HepG2 (cell line): Measurements from ENCODE around the gene EPB41L4A. TPM values are rescaled to one million over a fixed set of nuclear protein-coding genes. Genes with fewer than 3 reads are reported as not detected.

Source experiments
- ATAC-seq: fragments of 200-7000 bp; cut with Tn5 transposase; 3 replicates; pipeline ENCODE4 v1.9.1; 2020; ENCODE audit warnings: mild to moderate bottlenecking, moderate library complexity
- BruUV-seq: library from RNA; stranded (reverse); fragments of 400-500 nt; replicated peaks from 2 replicates; lab custom pipeline; 2021; lab: Mats Ljungman, UMichigan
- CTCF ChIA-PET: fragments of 300-600 bp; formaldehyde crosslinking; extraction: SDS; loops from one replicate; lab custom pipeline; 2021; ENCODE audit warnings: low total read pairs, inconsistent platforms, low intra/inter-chr PET ratio; lab: Yijun Ruan, JAX
- POLR2A ChIA-PET: fragments of 350-600 bp; sonication (Branson Sonifier 250); formaldehyde crosslinking; loops from one replicate; lab custom pipeline; 2020; ENCODE audit warnings: antibody characterized with exemption, inconsistent platforms; lab: Yijun Ruan, JAX
- DNase-seq: peaks from one replicate; pipeline ENCODE4 v3.0.0-alpha.2; 2015; ENCODE audit warnings: low spot score
- FAIRE-seq: peaks from 3 replicates; lab custom pipeline; 2011; peaks lifted over from hg19 to GRCh38; lab: Jason Lieb, UNC
- H2AFZ ChIP-seq: one replicate; pipeline ENCODE4 v1.6.1; 2011; ENCODE audit warnings: low read length, inconsistent platforms
- H3K27ac ChIP-seq: fragments of 300-600 bp; 3 replicates; pipeline ENCODE4 v1.8.0; 2011; ENCODE audit warnings: mixed run types, mild to moderate bottlenecking, mixed read lengths, low read length, inconsistent platforms; ENCODE audit not compliant: insufficient read depth; ENCODE audit errors: extremely low read length
- H3K27me3 ChIP-seq, 2 experiments: fragments of 200-600 bp in 1 of 2; 2 replicates in 1 of 2; 3 replicates in 1 of 2; pipeline versions ENCODE4 v1.6.0 to v1.8.0; 2011; ENCODE audit warnings: low read length in 2 of 2, mild to moderate bottlenecking in 2 of 2, moderate library complexity in 2 of 2, inconsistent platforms in 1 of 2; ENCODE audit not compliant: insufficient read depth in 2 of 2, control insufficient read depth in 1 of 2
- H3K36me3 ChIP-seq, 2 experiments: fragments of 200-600 bp in 1 of 2; replicated peaks in 1 of 2; 2 replicates in 1 of 2; 3 replicates in 1 of 2; pipeline versions ENCODE4 v1.5.1 to v1.8.0; 2011; ENCODE audit warnings: low read length in 2 of 2, inconsistent platforms in 1 of 2; ENCODE audit not compliant: insufficient read depth in 2 of 2, control insufficient read depth in 1 of 2
- H3K4me1 ChIP-seq: 2 replicates; pipeline ENCODE4 v1.5.1; 2012; ENCODE audit warnings: low read length, inconsistent platforms; ENCODE audit not compliant: insufficient read depth
- H3K4me2 ChIP-seq: 2 replicates; pipeline ENCODE4 v1.6.0; 2011; ENCODE audit warnings: low read depth, low read length, inconsistent platforms
- H3K4me3 ChIP-seq, 3 experiments: fragments of 200-600 bp in 1 of 3; sonication (generic), shearing (Covaris generic) in 1 of 3; replicated peaks in 1 of 3; 2 replicates each; pipeline ENCODE4 v1.5.1; 2011 to 2016; ENCODE audit warnings: low read length in 3 of 3, inconsistent platforms in 2 of 3, low read depth in 2 of 3, mild to moderate bottlenecking in 2 of 3, control low read depth in 1 of 3, mixed read lengths in 1 of 3; ENCODE audit not compliant: insufficient read depth in 1 of 3
- H3K79me2 ChIP-seq: one replicate; pipeline ENCODE4 v1.6.1; 2011; ENCODE audit warnings: low read length, inconsistent platforms; ENCODE audit not compliant: insufficient read depth
- H3K9ac ChIP-seq: 2 replicates; pipeline ENCODE4 v1.6.0; 2011; ENCODE audit warnings: mild to moderate bottlenecking, low read depth, low read length, inconsistent platforms; ENCODE audit not compliant: insufficient read depth
- H3K9me3 ChIP-seq: 2 replicates; pipeline ENCODE4 v1.5.1; 2012; ENCODE audit warnings: mild to moderate bottlenecking, low read length
- H4K20me1 ChIP-seq: 2 replicates; pipeline ENCODE4 v1.6.0; 2011; ENCODE audit warnings: inconsistent platforms, mild to moderate bottlenecking, low read length, moderate library complexity; ENCODE audit not compliant: insufficient read depth
- EED ChIP-seq: sonication (generic); formaldehyde crosslinking; IDR thresholded peaks from 2 replicates; pipeline ENCODE4 v1.5.0; 2020; ENCODE audit warnings: mild to moderate bottlenecking, missing genetic modification reagents
- ISL2 ChIP-seq: sonication (generic); formaldehyde crosslinking; IDR thresholded peaks from 2 replicates; pipeline ENCODE4 v1.5.0; 2020; ENCODE audit warnings: missing genetic modification reagents
- MEIS1 ChIP-seq: sonication (generic); formaldehyde crosslinking; IDR thresholded peaks from 2 replicates; pipeline ENCODE4 v1.9.0; 2021; ENCODE audit warnings: mild to moderate bottlenecking, missing genetic modification reagents, moderate library complexity, borderline replicate concordance
- NFIB ChIP-seq: sonication (generic); formaldehyde crosslinking; IDR thresholded peaks from 2 replicates; pipeline ENCODE4 v1.9.0; 2021; ENCODE audit warnings: missing genetic modification reagents, mild to moderate bottlenecking, borderline replicate concordance
- RXRA ChIP-seq: sonication (generic); formaldehyde crosslinking; IDR thresholded peaks from 2 replicates; pipeline ENCODE4 v1.5.1; 2020; ENCODE audit warnings: missing genetic modification reagents
- SMYD3 ChIP-seq: sonication (generic); formaldehyde crosslinking; IDR thresholded peaks from 2 replicates; pipeline ENCODE4 v1.8.1; 2023; ENCODE audit warnings: mild to moderate bottlenecking, missing genetic modification reagents
- SNAPC5 ChIP-seq: sonication (generic); formaldehyde crosslinking; IDR thresholded peaks from 2 replicates; pipeline ENCODE4 v1.8.1; 2023; ENCODE audit warnings: mild to moderate bottlenecking, missing genetic modification reagents, borderline replicate concordance
- TBX2 ChIP-seq: sonication (generic); formaldehyde crosslinking; IDR thresholded peaks from 2 replicates; pipeline ENCODE4 v1.5.0; 2020; ENCODE audit warnings: missing genetic modification reagents, mild to moderate bottlenecking, borderline replicate concordance
- TRIM24 ChIP-seq: sonication (generic); formaldehyde crosslinking; IDR thresholded peaks from 2 replicates; pipeline ENCODE4 v1.8.0; 2022; ENCODE audit warnings: mild to moderate bottlenecking, missing genetic modification reagents
- ZNF879 ChIP-seq: sonication (generic); formaldehyde crosslinking; IDR thresholded peaks from 2 replicates; pipeline ENCODE4 v1.8.1; 2023; ENCODE audit warnings: missing genetic modification reagents
- WGBS: methylation state at CpG from one replicate; pipeline ENCODE4 v1.1.6; 2017; ENCODE audit warnings: low lambda C conversion rate; 5-methylcytosine and 5-hydroxymethylcytosine counted together
- in situ Hi-C: cut with HindIII; loops from 2 replicates; pipeline ENCODE4 v1.10.0; 2017; ENCODE audit warnings: low pct_unique_long_range_greater_than_20kb; ENCODE audit not compliant: extremely low pct_ligation_motif_present
- intact Hi-C: fragments of 100-400 bp; cut with micrococcal nuclease; formaldehyde crosslinking; loops from one replicate; pipeline ENCODE4 v1.10.0; 2022; ENCODE audit not compliant: unreplicated experiment
- polyA plus RNA-seq, 8 experiments: library from polyadenylated mRNA; depleted of rRNA in 3 of 8; stranded (reverse) in 7 of 8; unstranded in 1 of 8; fragments of >200 nt; fragmentation: Illumina TruSeq in 4 of 8; extraction: Trizol in 4 of 8; gene quantifications; 2 replicates each; pipeline versions ENCODE4 v1.2.1 to v1.2.3, GENCODE V29; 2011 to 2016; ENCODE audit warnings: low read depth in 4 of 8, missing spikeins in 1 of 8, mixed read lengths in 1 of 8; ENCODE audit not compliant: insufficient read depth in 1 of 8
- total RNA-seq, 5 experiments: library from RNA; depleted of rRNA; stranded (reverse); fragments of >200 nt; fragmentation: Illumina TruSeq; extraction: Trizol; gene quantifications; 2 replicates each; pipeline ENCODE4 v1.2.3, GENCODE V29; 2016; ENCODE audit warnings: low read depth in 1 of 5

Gene EPB41L4A
- total and polyA plus RNA-seq, 2 of the 13 experiments (the other 11 are each of a cell fraction or from before 2014, with no cell fraction given) = 0.07 TPM; not detected in 1

- no peak overlapping the region for H3K4me3 ChIP-seq
- POLR2A ChIA-PET = no interaction called here
- H3K9ac ChIP-seq = no peak overlapping the region
- H4K20me1 ChIP-seq = no peaks in the 10 kb centered on the region
- intact Hi-C loops = no loop called here
- H2AFZ ChIP-seq = no peak overlapping the region
- no TSS peak for BruUV-seq
- WGBS = 1% methylated on average over 5 of the region's 5 CpGs
- H3K4me1 ChIP-seq = no peaks in the 10 kb centered on the region
- in situ Hi-C loops = no loop called here
- no peak for TF ChIP-seq EED
- TF ChIP-seq SMYD3 = no peak
- no peak for TF ChIP-seq TRIM24 (CRISPR knock-in tag)
- TF ChIP-seq SNAPC5 = no peak
- TF ChIP-seq NFIB (CRISPR knock-in tag) = no peak
- TF ChIP-seq, all 625 proteins: peak for 0
- Histone ChIP-seq H3K27me3 (peaks cover 0 to 13% of the 10 kb centered on the region in 2 experiments; a peak in 2 of 5 replicates), H3K79me2 (no peaks in the 10 kb centered on the region), H3K9me3 (no peaks in the 10 kb centered on the region), H3K36me3 (no peaks in the 10 kb centered on the region), H3K4me2 (no peak overlapping the region), H3K27ac (no peak overlapping the region)
- CTCF ChIA-PET = no interaction called here
- FAIRE-seq = no peak
- DNase-seq = no peak
- no peak for ATAC-seq
Measured at GRCh38 chr5:112401924-112402323, 17.2 kb downstream of the EPB41L4A start.

GRCh38 chr5:112397690-112398089 lies 21.4 kb downstream of the EPB41L4A start:
- in situ Hi-C loops = no loop called here
- Histone ChIP-seq H2AFZ (no peak overlapping the region), H3K27me3 (peaks cover 0 to 13% of the 10 kb centered on the region in 2 experiments; a peak in 1 of 5 replicates), H3K9me3 (no peaks in the 10 kb centered on the region), H3K9ac (no peak overlapping the region), H3K79me2 (no peaks in the 10 kb centered on the region), H3K27ac (no peak overlapping the region), H3K4me2 (no peak overlapping the region), H3K4me1 (no peaks in the 10 kb centered on the region), H3K4me3 (no peak overlapping the region), H4K20me1 (no peaks in the 10 kb centered on the region), H3K36me3 (no peaks in the 10 kb centered on the region)
- intact Hi-C loops = no loop called here
- BruUV-seq = no TSS peak
- CTCF ChIA-PET = no interaction called here
- TF ChIP-seq ZNF879 (CRISPR knock-in tag) (no peak), MEIS1 (no peak), TBX2 (CRISPR knock-in tag) (no peak), ISL2 (no peak), RXRA (CRISPR knock-in tag) (no peak)
- POLR2A ChIA-PET = no interaction called here
- ATAC-seq (no peak), DNase-seq (no peak), FAIRE-seq (no peak)
- 0% methylated on average over 2 of the region's 2 CpGs for WGBS
